ENCODE measurements around the gene CHD9.

DNA sequence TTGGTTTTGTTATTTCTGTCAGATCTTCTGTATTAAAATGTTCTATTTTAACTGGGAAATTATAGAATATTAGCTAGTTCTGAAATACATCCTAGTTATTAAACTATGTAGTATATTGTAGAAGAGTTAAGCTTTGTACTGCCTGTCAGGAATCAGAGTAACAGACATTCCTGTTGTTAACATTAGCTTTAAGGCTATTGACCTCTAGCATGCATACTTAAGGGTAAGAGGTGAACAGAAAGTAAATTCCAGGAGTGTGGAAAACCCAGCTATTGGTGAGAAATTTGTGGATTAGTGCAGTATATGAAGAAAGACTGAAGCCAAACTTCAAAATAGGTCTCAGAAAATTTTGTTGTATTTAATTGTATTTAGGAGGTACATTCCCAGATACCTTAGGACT is 111.3 kb downstream of the CHD9 start:
- TF ChIP-seq, protein P1, sequence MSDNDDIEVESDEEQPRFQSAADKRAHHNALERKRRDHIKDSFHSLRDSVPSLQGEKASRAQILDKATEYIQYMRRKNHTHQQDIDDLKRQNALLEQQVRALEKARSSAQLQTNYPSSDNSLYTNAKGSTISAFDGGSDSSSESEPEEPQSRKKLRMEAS (IDR thresholded peaks at IDR 0.05), result no peak
- TF ChIP-seq ELF1 (IDR thresholded peaks at IDR 0.05; ENCODE audit: borderline replicate concordance, low read depth), result no peak
- no peak for TF ChIP-seq RAD21 (IDR thresholded peaks at IDR 0.05; ENCODE audit: low read depth)
- TF ChIP-seq, protein P2, sequence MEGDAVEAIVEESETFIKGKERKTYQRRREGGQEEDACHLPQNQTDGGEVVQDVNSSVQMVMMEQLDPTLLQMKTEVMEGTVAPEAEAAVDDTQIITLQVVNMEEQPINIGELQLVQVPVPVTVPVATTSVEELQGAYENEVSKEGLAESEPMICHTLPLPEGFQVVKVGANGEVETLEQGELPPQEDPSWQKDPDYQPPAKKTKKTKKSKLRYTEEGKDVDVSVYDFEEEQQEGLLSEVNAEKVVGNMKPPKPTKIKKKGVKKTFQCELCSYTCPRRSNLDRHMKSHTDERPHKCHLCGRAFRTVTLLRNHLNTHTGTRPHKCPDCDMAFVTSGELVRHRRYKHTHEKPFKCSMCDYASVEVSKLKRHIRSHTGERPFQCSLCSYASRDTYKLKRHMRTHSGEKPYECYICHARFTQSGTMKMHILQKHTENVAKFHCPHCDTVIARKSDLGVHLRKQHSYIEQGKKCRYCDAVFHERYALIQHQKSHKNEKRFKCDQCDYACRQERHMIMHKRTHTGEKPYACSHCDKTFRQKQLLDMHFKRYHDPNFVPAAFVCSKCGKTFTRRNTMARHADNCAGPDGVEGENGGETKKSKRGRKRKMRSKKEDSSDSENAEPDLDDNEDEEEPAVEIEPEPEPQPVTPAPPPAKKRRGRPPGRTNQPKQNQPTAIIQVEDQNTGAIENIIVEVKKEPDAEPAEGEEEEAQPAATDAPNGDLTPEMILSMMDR (IDR thresholded peaks at IDR 0.05 in 2 of 3, conservative IDR thresholded peaks at IDR 0.05 in 1 of 3; ENCODE audit: borderline replicate concordance in 1 of 3, insufficient read depth in 1 of 3, low read depth in 2 of 3, low read length in 2 of 3), result no peak

Measured in HCT116 (cell line).